Muscle of leg (tissue), 11 donors: ENCODE results near the gene CITED4. TPM values are rescaled to one million over a fixed set of nuclear protein-coding genes. Genes with fewer than 3 reads are reported as not detected.
A peak's percentile ranks its signal among the peaks of the same experiment; 100 is the strongest.

Experiments
- DNase-seq: peaks from one replicate; pipeline ENCODE4 v3.0.0; 2013
- H3K27ac ChIP-seq: one replicate; pipeline ENCODE4 v1.5.1; 2013; ENCODE audit warnings: mild to moderate bottlenecking, low read length, control low read depth
- H3K27me3 ChIP-seq: one replicate; pipeline ENCODE4 v1.6.1; 2013; ENCODE audit warnings: low read length; ENCODE audit not compliant: control insufficient read depth, insufficient read depth
- H3K36me3 ChIP-seq: one replicate; pipeline ENCODE4 v1.6.1; 2013; ENCODE audit warnings: low read length; ENCODE audit not compliant: control insufficient read depth, insufficient read depth
- H3K4me1 ChIP-seq: one replicate; pipeline ENCODE4 v1.6.1; 2013; ENCODE audit warnings: low read length; ENCODE audit not compliant: control insufficient read depth, insufficient read depth
- H3K4me3 ChIP-seq: one replicate; pipeline ENCODE4 v1.5.1; 2013; ENCODE audit warnings: low read length, control low read depth
- H3K9me3 ChIP-seq: replicated peaks from 2 replicates; pipeline ENCODE4 v1.6.1; 2013; ENCODE audit warnings: low read depth, low read length; ENCODE audit not compliant: control insufficient read depth
- WGBS: methylation state at CpG from one replicate; pipeline ENCODE4 v1.1.5; 2013; ENCODE audit warnings: missing lambda C conversion rate; ENCODE audit not compliant: insufficient coverage; 5-methylcytosine and 5-hydroxymethylcytosine counted together
- polyA plus RNA-seq, 8 donors: library from polyadenylated mRNA; unstranded; fragments of 120-200 nt; gene quantifications; one replicate each; pipeline versions ENCODE4 v1.2.1 to v1.2.3, GENCODE V29; 2013; ENCODE audit warnings: inconsistent platforms in 1 of 8, low replicate concordance in 1 of 8; ENCODE audit not compliant: insufficient read length in 8 of 8, insufficient read depth in 1 of 8
- total RNA-seq: library from RNA; stranded (reverse); fragments of 120-200 nt; gene quantifications from one replicate; pipeline ENCODE4 v1.2.4, GENCODE V29; 2013

Gene CITED4
- total and polyA plus RNA-seq, 9 donors = 0.95 to 3.2 (median 1.5) TPM

- no peak overlapping the region for H3K27ac ChIP-seq
- peak; percentile 63 for DNase-seq
- no CpG with 5 or more reads among the region's 3 CpGs for WGBS
These were observed 36.8 kb downstream of the CITED4 start for GRCh38 chr1:40825435-40825788.

GRCh38 chr1:40824591-40825434, 37.4 kb downstream of the CITED4 start:
- Histone ChIP-seq H3K4me1 (peaks cover 23% of the 10 kb centered on the region), H3K27me3 (peaks cover under 1% of the 10 kb centered on the region), H3K4me3 (no peak overlapping the region), H3K36me3 (peaks cover 17% of the 10 kb centered on the region), H3K27ac (no peak overlapping the region), H3K9me3 (no peaks in the 10 kb centered on the region)
- 56% methylated on average over 13 of the region's 18 CpGs for WGBS
- DNase-seq = no peak

More at GRCh38 chr1:40825435-40825788, 36.8 kb downstream of the CITED4 start:
- peaks cover 12% of the 10 kb centered on the region for H3K36me3 ChIP-seq
- no peaks in the 10 kb centered on the region for H3K9me3 ChIP-seq
- no peak overlapping the region for H3K4me3 ChIP-seq
- H3K27me3 ChIP-seq = no peaks in the 10 kb centered on the region
- H3K4me1 ChIP-seq = peaks cover 21% of the 10 kb centered on the region

GRCh38 chr1:40823983-40824382, 38.2 kb downstream of the CITED4 start:
- Histone ChIP-seq H3K4me1 (peaks cover 23% of the 10 kb centered on the region), H3K27me3 (peaks cover 8% of the 10 kb centered on the region), H3K36me3 (peaks cover 17% of the 10 kb centered on the region), H3K4me3 (no peak overlapping the region), H3K9me3 (no peaks in the 10 kb centered on the region), H3K27ac (no peak overlapping the region)
- DNase-seq = no peak
- 97% methylated on average over 13 of the region's 17 CpGs for WGBS

- H3K27me3 ChIP-seq = peaks cover 14% of the 10 kb centered on the region
- no peak overlapping the region for H3K4me3 ChIP-seq
- peaks cover 29% of the 10 kb centered on the region for H3K4me1 ChIP-seq
- H3K27ac ChIP-seq = no peak overlapping the region
- H3K36me3 ChIP-seq = peaks cover 17% of the 10 kb centered on the region
- DNase-seq = no peak
- WGBS = 91% methylated on average over 1 of the region's 4 CpGs
- no peaks in the 10 kb centered on the region for H3K9me3 ChIP-seq
These were observed 38.8 kb downstream of the CITED4 start for GRCh38 chr1:40823345-40823744.

GRCh38 chr1:40822890-40823289, 39.3 kb downstream of the CITED4 start:
- H3K4me3 ChIP-seq = no peak overlapping the region
- H3K27me3 ChIP-seq = peaks cover 18% of the 10 kb centered on the region
- H3K27ac ChIP-seq = no peak overlapping the region
- DNase-seq = no peak
- H3K4me1 ChIP-seq = peaks cover 33% of the 10 kb centered on the region
- whole genome bisulfite sequencing = 89% methylated on average over 5 of the region's 12 CpGs
- H3K36me3 ChIP-seq = peaks cover 17% of the 10 kb centered on the region
- H3K9me3 ChIP-seq = no peaks in the 10 kb centered on the region

GRCh38 chr1:40820911-40821693, 41.1 kb downstream of the CITED4 start:
- peaks cover 31% of the 10 kb centered on the region for H3K27me3 ChIP-seq
- 69% methylated on average over 3 of the region's 6 CpGs for WGBS
- H3K9me3 ChIP-seq = no peaks in the 10 kb centered on the region
- peak; percentile 53 for DNase-seq
- no peak overlapping the region for H3K27ac ChIP-seq
- peaks cover 17% of the 10 kb centered on the region for H3K36me3 ChIP-seq
- peaks cover 37% of the 10 kb centered on the region for H3K4me1 ChIP-seq
- no peak overlapping the region for H3K4me3 ChIP-seq

GRCh38 chr1:40820251-40820797, 41.8 kb downstream of the CITED4 start:
- Histone ChIP-seq H3K36me3 (peaks cover 14% of the 10 kb centered on the region), H3K4me1 (peaks cover 32% of the 10 kb centered on the region), H3K27me3 (peaks cover 36% of the 10 kb centered on the region), H3K9me3 (no peaks in the 10 kb centered on the region), H3K4me3 (no peak overlapping the region), H3K27ac (no peak overlapping the region)
- 84% methylated on average over 2 of the region's 3 CpGs for WGBS
- no peak for DNase-seq

- WGBS = 39% methylated on average over 16 of the region's 26 CpGs
- no peak overlapping the region for H3K4me3 ChIP-seq
These were observed 43.1 kb downstream of the CITED4 start for GRCh38 chr1:40819101-40819500.

GRCh38 chr1:40818264-40818961, 43.8 kb downstream of the CITED4 start:
- Histone ChIP-seq H3K36me3 (peaks cover 7% of the 10 kb centered on the region), H3K27ac (no peak overlapping the region), H3K4me3 (peak overlapping the region; percentile 47), H3K9me3 (no peaks in the 10 kb centered on the region), H3K4me1 (peaks cover 26% of the 10 kb centered on the region), H3K27me3 (peaks cover 37% of the 10 kb centered on the region)
- under 1% methylated on average over 59 of the region's 59 CpGs for WGBS
- DNase-seq = peak; percentile 45

More at GRCh38 chr1:40819101-40819500, 43.1 kb downstream of the CITED4 start:
- Histone ChIP-seq H3K36me3 (peaks cover 10% of the 10 kb centered on the region), H3K27me3 (peaks cover 37% of the 10 kb centered on the region), H3K4me1 (peaks cover 26% of the 10 kb centered on the region), H3K9me3 (no peaks in the 10 kb centered on the region), H3K27ac (no peak overlapping the region)
- no peak for DNase-seq
